GM18951 (cell line): ENCODE results near the gene TSPAN8.

ENCODE experiments used
- POLR2A ChIP-seq: IDR thresholded peaks from 4 replicates; pipeline ENCODE4 v1.6.1; 2011; ENCODE audit warnings: mild to moderate bottlenecking; ENCODE audit not compliant: insufficient read length, insufficient read depth; ENCODE audit errors: extremely low read depth
- in situ Hi-C: fragments of 300-500 bp; cut with MboI; formaldehyde crosslinking; loops from one replicate; pipeline ENCODE4 v1.12.0; 2022; ENCODE audit warnings: low sequenced_read_pairs, mixed read lengths, inconsistent platforms; ENCODE audit not compliant: unreplicated experiment

Gene TSPAN8

GRCh38 chr12:71157601-71158233 is at the start of gene TSPAN8:
Gene TSPAN8 (minus strand): TSS chr12:71157999. CDS start chr12:71157678, 321 bp downstream.
- TF ChIP-seq POLR2A, result no peak
- in situ Hi-C loops, result no loop called here

GRCh38 chr12:71201136-71201679 is 43.4 kb upstream of the TSPAN8 start:
- TF ChIP-seq POLR2A, result no peak
- in situ Hi-C loops, result no loop called here

GRCh38 chr12:71200706-71201105 is 42.9 kb upstream of the TSPAN8 start:
- in situ Hi-C loops, result no loop called here
- no peak for TF ChIP-seq POLR2A

DNA sequence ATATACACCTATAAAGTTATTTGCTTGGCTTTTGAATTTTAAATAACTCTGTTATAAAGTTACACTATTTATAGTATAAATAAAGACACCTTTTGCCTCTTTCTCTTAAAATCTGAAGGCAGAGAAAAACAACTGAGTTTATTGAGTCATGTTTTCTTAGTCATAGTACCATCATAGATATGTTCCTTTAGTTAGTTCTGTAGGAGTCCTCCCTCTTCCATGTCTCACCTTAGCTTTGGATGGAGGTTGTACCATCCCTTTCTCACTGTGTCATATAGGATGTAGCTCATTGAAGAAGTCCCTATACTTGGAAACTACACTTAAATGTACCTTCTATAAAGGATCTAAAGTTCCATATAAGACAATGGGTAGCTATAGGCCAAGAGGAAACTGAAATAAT is 39.7 kb upstream of the TSPAN8 start:
- in situ Hi-C loops, result no loop called here
- no peak for TF ChIP-seq POLR2A

- TF ChIP-seq POLR2A, result no peak
- in situ Hi-C loops, result no loop called here
Measured at GRCh38 chr12:71195338-71195896, 37.6 kb upstream of the TSPAN8 start.

GRCh38 chr12:71194657-71195056 is 36.9 kb upstream of the TSPAN8 start:
- TF ChIP-seq POLR2A, result no peak
- in situ Hi-C loops, result no loop called here

GRCh38 chr12:71193041-71193440 is 35.2 kb upstream of the TSPAN8 start:
- in situ Hi-C loops, result no loop called here
- TF ChIP-seq POLR2A, result no peak

- TF ChIP-seq POLR2A, result no peak
- in situ Hi-C loops, result no loop called here
Measured at GRCh38 chr12:71191509-71192196, 33.9 kb upstream of the TSPAN8 start.

- TF ChIP-seq POLR2A, result no peak
- in situ Hi-C loops, result no loop called here
Measured at GRCh38 chr12:71190822-71191221, 33.0 kb upstream of the TSPAN8 start.

- no peak for TF ChIP-seq POLR2A
- in situ Hi-C loops, result no loop called here
Measured at GRCh38 chr12:71187379-71187778, 29.6 kb upstream of the TSPAN8 start.

GRCh38 chr12:71186571-71187288 is 28.9 kb upstream of the TSPAN8 start:
- no peak for TF ChIP-seq POLR2A
- in situ Hi-C loops, result no loop called here

DNA sequence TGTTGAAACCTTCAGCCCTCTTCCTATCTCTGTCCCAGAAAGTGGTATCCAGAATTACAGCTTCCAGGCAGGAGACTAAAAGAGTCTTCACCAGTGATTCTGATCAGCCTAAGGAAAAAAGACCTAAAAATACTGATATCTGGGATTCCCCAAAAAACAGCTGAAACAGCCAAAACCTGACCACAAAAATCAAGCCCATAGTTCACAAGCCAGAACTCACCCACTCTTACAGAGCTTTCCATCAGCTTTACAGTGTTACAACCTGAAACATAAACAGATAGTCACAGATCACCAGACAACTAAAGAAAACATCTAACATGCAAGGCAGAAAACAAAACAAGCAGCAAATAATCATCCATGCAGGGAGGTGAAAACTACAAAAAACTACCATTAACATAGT is 26.0 kb upstream of the TSPAN8 start:
- in situ Hi-C loops, result no loop called here
- TF ChIP-seq POLR2A, result no peak

DNA sequence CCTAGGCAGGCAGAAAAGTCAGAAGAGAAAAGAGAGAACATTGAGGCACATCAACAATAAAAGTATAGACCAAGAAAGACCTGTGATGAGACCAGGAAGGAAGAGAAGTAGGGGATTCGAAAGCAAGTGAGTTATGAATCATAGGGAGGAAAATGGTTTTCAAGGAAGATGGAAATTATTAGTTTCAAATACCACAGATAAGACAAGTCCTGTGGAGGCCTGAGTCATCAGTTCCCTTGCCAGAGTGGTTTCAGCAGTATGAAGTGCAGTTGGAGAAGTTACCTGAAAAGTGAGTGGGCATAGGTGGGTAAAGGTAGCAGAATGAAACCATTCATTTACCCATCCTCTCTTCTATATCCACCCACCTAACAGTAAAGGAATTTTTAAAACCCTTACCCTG is 25.2 kb upstream of the TSPAN8 start:
- in situ Hi-C loops, result no loop called here
- TF ChIP-seq POLR2A, result no peak

DNA sequence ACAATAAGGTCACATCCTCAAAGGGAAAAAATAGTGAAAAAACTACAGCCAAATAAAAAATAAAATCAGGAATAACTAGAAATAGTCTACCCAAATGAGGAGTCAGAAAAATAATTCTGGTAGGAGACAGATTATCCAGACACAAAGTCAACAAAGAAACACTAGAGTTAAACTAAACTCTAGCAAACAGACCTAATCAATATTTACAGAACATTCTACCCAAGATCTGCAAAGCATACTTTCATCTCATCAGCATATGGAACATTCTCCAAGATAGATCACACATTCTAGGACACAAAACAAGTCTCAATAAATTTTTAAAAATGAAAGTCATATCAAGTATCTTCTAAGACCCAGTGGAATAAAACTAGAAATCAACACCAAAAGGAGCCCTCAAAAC is 20.4 kb upstream of the TSPAN8 start:
- TF ChIP-seq POLR2A, result no peak
- in situ Hi-C loops, result no loop called here

- in situ Hi-C loops, result no loop called here
- no peak for TF ChIP-seq POLR2A
Measured at GRCh38 chr12:71174825-71175224, 17.0 kb upstream of the TSPAN8 start.
